Stimulated activated CD8-positive, alpha-beta memory T cell treated with anti-CD3 and anti-CD28 coated beads, Interleukin-12 subunit alpha, Interleukin-12 subunit beta, amount 100 ng/mL, for 4 hours (primary cell): ENCODE results near the gene TMEM147.
A peak's percentile ranks its signal among the peaks of the same experiment; 100 is the strongest.

Experiments
- DNase-seq: peaks from one replicate; pipeline ENCODE4 v3.0.0-alpha.2; 2020; ENCODE audit warnings: low read depth

The TMEM147 gene

DNA sequence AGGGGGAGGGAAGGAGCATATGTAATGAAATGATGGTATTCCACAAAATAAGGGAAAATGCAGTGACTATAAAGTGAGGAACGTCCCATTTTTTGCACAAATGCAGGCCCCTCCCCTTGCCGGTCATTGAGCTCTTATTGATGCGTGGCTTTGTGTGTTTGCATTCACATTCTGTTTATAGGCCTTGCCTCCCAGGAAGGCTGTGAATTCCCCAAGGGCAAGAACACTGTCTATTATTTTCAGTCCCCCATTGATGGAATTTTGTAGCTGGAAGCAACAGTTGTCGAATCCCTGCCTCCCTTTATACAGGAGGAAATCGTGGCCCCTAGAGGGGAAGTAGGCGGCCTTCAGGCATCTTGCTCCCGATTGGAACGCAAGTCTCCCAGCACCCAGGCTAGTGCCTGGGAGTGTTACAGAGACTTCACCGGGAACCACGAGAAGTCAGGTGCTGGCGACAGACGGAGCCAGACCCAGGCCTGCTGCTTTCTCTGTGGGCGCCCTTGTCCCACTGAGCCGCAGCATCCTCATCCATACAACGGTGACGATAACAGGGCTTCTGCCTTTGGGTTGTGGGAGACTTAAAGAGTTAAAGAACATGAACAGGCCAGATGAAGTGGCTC, 24.2 kb upstream of the TMEM147 start:
- DNase-seq: no peak

- no peak for DNase-seq
Measured at GRCh38 chr19:35522745-35523327, 22.6 kb upstream of the TMEM147 start.

GRCh38 chr19:35524181-35524837, 21.1 kb upstream of the TMEM147 start:
- DNase-seq: no peak

DNA sequence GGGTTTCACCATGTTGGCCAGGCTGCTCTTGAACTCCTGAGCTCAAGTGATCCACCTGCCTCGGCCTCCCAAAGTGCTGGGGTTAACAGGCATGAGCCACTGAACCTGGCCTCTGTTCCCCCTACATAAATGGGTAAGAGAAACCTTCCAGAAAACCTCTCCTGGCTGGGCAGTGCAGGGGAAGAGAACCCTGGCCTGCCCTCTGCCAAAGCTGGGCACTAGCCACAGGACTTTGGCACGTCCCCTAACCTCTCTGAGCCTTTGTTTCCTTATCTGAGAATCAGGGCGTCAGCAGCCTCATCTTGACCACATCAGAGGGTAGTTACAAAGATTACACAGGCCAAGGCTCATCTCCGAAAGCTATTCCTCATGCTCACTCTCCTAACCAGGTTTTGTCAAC, 19.6 kb upstream of the TMEM147 start:
- no peak for DNase-seq

DNA sequence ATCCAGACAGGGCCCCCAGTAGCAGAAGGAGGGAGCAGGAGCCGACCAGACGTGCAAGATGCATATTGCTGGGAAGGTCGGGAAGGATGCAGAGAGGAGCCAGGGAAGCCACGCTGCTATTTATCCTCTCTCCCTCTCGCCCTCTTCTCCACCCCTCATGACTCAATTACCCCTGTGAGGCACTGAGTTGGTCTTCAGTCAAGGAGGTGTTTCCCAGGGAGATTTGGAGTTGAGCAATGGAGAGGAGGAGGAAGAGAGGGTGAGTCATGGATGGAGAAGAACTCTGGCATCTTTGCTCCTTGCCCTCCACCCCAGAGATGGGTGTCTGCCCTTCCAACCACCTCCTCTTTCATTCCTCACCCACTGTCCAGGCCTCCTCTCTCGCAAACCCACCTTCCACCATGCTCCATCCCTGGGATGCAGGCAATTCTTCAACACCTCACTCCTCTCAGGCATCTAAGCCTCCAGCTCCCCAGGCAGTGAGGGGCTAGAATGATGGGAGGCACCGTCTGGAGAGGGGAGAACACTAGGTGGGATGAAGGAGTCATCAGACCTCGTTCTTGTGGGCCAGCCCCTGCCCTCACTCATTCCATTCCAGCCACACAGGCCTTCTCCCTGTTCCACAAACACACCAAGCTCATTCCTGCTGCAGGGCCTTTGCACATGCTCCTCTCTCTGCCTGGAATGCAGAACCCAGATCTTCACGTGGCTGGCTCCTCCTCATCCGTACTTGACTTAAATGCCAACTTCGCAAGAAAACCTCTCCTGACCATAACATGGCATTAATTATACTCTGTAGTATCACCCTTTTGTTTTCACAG, 17.0 kb upstream of the TMEM147 start, which contains the start of gene SBSN:
SBSN (minus strand) TSS at position 94 of the 821 bp plus-strand sequence; CDS start at position 64, 30 bp downstream.
- no peak for DNase-seq

DNA sequence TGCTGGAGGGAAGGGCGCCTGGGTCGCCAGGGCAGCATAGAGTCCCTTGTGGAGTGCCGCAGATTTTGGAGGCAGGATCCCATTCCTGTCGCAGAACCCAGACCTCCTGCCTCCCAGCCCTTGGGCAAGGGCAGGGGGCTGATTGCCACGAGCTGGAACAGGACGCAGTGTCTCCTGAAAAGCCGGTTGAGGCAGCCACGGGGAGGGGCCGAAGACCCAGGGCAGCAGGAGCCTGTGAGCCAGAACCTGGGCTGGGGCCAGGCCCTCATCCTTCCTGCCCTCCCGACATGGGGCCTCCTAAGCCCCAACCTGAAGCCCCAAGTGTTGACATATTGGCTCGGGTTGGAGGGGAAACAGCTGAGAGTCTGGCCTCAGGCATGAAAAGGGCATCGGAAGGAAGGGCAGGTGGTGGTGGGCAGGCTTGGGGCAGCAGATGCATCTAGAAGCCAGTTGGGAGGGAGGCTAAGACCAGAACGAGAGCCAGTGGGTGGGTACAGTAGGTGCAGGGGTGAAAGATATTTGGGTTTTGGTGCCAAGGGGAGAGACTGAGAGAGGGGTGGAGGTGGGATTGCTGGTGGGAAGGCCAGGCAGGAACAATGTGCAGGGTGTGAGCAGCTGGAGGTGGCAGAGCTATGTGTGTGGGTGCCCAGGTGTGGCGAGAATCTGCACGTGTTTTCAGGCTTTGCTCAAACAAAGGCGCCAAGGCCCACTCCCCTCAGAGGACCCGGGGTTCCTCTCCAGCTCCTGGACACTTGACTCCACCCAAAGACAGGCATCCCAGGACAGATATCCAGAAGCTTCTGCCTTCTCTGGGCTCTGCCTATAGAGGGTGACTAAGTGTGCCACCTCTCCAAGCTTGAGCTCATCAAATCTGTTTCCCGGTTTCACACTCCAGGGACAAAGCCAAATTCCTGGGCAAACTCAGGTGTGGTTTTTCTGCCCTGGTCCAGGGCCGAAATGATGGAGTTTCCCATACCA, 15.9 kb upstream of the TMEM147 start:
- DNase-seq: no peak

DNA sequence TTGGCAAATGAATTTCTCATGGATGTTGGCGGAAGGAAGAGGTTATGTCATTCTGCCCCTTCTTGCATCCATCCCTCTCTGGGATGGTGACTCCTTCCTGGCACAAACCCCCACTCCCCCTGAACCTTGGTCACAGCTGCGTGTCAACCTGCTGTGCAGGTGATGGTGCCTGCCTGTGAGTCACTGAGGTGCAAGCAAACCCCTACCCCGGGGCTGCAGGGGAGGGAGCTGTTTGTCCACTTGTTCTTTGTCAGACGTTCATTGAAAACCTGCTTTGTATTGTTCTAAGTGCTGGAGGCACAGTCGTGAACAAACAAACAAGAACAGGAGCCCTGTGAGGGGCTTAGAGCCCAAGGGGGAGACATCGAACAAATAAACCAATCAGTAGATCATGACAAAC, 14.1 kb upstream of the TMEM147 start:
- DNase-seq: no peak

DNA sequence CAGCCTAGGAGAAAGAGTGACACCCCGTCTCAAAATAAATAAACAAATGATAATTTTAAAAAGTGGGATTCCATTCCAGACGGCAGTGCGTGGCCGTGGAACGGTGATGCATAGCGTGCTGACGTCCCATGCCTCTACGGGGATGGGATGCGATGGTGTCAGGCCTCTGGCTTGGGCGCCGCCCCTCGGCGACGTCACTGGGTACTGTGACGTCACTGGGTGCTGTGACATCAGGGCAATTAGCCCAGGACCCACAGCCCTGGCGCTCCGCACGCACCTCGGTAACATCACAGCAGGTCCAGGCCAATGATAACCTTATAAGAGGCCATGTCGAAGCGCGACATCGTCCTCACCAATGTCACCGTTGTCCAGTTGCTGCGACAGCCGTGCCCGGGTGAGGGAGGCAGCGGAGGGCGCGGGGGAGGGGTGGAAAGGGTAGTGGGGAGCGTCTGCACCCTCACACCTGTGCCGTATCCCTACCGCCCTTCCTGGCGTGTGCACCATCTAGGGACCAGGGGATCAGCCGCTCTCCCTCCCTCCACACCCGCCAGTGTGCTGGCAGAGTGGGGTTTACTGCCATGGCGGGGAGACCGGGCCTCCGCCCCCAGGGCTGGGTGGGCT, 12.1 kb upstream of the TMEM147 start, which contains the start of gene GAPDHS:
GAPDHS (plus strand) TSS at position 256 of the 621 bp plus-strand sequence; CDS start at position 328, 72 bp downstream.
- no peak for DNase-seq

DNA sequence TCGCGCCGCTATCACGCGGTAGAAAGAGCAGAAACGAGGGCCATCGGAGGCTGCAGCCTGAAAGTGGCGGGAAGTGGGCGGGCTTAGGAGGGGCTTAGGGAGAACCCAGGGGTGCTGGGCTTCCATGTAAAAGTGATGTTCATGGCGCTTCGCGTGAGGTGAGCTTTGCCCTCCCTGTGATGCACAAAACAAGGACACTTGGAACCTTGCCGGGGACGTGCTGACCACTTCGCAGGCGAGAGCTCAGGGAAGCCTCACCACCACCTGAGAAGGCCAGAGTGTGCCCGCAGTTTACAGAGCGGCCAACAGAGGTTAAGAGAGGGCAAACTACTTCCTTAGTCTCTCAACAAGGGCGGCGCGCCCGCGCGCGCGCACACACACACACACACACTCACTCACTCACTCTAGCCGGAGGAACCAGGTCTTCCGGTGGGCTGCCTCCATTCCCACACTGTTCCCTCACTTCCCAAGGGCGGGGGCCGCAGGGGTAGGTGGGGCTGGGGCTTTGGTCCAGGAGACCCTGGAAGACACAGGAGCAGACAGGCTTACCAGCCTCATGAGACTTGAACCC, 11.5 kb upstream of the TMEM147 start:
- no peak for DNase-seq

GRCh38 chr19:35534803-35535480, 10.5 kb upstream of the TMEM147 start:
- DNase-seq: no peak

- DNase-seq: no peak
Measured at GRCh38 chr19:35539314-35539713, 6.1 kb upstream of the TMEM147 start.

DNA sequence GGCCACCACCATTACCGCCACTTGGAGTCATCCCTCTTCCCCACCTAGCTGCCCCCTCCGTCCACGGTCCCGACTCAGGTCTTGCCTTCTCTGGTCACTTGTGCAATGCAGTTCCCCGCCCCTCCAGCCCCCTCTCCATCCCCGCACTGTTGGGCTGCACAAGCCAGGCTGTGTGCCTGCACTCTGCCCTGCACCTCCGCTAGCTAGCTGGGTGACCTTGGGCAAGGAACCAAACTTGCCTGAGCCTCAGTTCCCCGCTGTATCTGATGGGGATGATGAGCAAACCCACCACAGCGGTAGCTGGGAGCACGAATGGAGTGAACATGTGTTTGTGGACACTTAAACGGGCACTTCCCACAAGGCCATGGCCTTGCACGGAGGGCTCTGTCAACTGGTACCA, 5.6 kb upstream of the TMEM147 start:
- DNase-seq: no peak

DNA sequence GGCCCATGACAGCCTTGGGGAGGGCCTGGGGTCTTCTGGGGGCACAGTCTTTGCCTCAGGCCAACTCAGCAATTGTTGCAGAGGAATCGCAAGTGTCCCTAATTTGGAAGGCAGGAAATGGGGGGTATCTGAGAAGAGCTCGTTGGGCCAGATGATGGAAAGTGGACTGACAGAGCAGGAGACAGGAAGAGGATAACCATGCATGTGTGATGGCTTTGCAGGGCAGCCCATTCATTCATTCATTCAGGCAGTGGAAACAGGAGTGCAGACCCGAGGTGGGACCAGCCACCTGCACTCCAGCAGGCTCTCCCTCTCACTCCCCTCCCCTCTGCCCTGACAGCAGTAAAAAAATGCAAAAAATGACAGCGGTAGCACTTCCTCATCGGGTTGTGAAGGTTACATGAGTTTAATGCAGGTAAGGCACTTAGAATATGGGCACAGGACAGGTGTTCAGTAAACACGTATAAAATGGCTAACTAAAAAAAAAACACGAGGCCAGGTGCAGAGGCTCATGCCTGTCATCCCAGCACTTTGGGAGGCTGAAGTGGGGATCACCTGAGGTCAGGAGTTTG, 5.0 kb upstream of the TMEM147 start:
- no peak for DNase-seq

DNA sequence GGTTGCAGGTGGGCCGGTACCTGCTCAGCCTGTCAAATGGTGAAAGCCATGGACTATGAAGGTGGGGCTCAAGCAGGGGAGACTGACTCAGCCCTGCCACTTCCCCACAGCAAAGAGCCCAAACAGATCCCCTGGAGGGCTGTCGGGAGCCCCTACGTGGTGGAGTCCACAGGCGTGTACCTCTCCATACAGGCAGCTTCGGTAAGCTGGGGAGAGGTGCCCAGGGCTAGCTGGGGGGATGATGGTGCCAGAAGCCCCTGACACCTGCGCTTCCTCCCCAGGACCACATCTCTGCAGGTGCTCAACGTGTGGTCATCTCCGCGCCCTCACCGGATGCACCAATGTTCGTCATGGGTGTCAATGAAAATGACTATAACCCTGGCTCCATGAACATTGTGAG, 3.2 kb upstream of the TMEM147 start:
- DNase-seq: no peak

DNA sequence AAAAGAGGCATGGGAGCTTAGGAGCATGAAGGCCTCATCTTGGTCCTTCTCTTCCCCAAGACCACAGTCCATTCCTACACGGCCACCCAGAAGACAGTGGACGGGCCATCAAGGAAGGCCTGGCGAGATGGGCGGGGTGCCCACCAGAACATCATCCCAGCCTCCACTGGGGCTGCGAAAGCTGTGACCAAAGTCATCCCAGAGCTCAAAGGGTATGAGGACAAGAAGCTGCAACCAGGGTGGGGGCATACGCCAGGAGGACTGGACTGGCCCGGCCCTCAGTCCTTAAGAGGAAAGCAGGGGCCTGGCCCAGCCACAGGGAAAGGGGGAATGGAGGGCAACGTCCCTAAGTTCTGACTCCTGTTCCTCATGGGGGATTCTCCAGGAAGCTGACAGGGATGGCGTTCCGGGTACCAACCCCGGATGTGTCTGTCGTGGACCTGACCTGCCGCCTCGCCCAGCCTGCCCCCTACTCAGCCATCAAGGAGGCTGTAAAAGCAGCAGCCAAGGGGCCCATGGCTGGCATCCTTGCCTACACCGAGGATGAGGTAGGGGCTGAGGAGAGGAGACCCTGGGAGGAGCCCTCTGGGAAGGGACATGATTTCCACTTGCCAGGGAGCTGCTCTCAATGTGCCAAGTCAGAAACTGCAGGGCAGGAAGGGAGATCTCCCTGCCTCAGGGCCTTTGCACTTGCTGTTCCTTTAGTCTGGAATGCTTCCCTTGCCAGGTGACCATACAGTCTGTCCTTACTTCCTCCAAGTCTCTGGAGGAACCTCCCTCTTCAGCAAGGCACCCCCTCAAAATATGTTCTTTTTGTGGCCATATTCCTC, 1.9 kb upstream of the TMEM147 start:
- no peak for DNase-seq

DNA sequence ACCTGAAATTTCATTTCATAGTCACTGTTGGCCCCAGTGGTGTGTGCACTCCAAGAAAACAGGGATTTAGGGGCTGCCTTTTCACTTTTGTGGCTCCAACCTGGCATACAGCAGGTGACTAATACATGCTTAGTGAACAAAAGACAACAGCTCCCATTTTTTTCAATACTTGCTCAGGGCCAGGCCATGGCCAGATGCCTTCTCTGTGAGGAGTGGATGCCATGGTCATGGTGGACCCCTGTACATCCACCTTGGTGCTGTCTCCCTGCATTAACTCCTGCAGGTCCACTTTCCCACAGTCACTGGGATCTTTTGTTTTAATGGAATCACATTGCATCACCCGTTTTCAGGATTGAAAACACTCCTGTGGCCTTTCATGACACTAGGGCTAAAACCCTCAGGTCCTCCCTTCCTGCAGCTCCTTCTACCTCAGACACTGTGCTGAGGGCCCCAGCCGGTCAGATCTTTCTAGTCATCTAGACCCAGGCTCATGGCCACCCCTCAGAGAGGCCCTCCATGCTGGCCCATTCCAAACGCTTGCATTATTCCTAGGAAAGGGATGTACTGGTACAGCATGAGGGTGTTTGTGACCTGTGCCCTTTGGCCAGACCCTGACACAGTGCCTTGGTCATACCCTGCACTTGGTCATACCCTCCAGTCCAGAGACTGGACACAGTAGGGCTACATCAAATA, 1.2 kb upstream of the TMEM147 start:
- DNase-seq: no peak

GRCh38 chr19:35545855-35546381, 492 bp downstream of the TMEM147 start:
- peak; percentile 51 for DNase-seq

- DNase-seq: no peak
Measured at GRCh38 chr19:35546532-35546931, 1.1 kb downstream of the TMEM147 start.
